CD4-positive, CD25-positive, alpha-beta regulatory T cell (primary cell): Measurements from ENCODE around the gene MAGI2. TPM values are rescaled to one million over a fixed set of nuclear protein-coding genes. Genes with fewer than 3 reads are reported as not detected.

Experiments used
- ATAC-seq, 2 donors: fragments of 150-1000 bp; cut with Tn5 transposase; one replicate each; pipeline ENCODE4 v1.10.0; 2021; ENCODE audit warnings: low read depth in 2 of 2, moderate number of reproducible peaks in 2 of 2, moderate library complexity in 1 of 2
- DNase-seq, 3 donors: peaks; one replicate each; pipeline versions ENCODE4 v3.0.0 to v3.0.0-alpha.2; 2012 to 2022; ENCODE audit warnings: mixed read lengths in 1 of 3
- H3K27ac ChIP-seq: one replicate; pipeline ENCODE4 v1.7.0; 2013; ENCODE audit warnings: mild to moderate bottlenecking, low read length; ENCODE audit not compliant: insufficient read depth, poor library complexity, severe bottlenecking
- H3K27me3 ChIP-seq: one replicate; pipeline ENCODE4 v1.7.0; 2013; ENCODE audit warnings: low read length; ENCODE audit not compliant: control insufficient read depth, insufficient read depth
- H3K36me3 ChIP-seq: one replicate; pipeline ENCODE4 v1.7.0; 2013; ENCODE audit warnings: mild to moderate bottlenecking, low read length, moderate library complexity; ENCODE audit not compliant: control insufficient read depth, insufficient read depth
- H3K4me1 ChIP-seq: 2 replicates; pipeline ENCODE4 v1.7.0; 2013; ENCODE audit warnings: mild to moderate bottlenecking, low read length; ENCODE audit not compliant: insufficient read depth, control insufficient read depth, poor library complexity, severe bottlenecking
- H3K4me3 ChIP-seq: one replicate; pipeline ENCODE4 v1.7.0; 2013; ENCODE audit warnings: low read depth, mild to moderate bottlenecking, low read length, moderate library complexity
- H3K9me3 ChIP-seq, 2 experiments: 1 replicate in 1 of 2; 2 replicates in 1 of 2; pipeline ENCODE4 v1.7.0; 2013; ENCODE audit warnings: low read length in 2 of 2, mild to moderate bottlenecking in 1 of 2, moderate library complexity in 1 of 2; ENCODE audit not compliant: control insufficient read depth in 2 of 2
- H3K27ac Mint-ChIP-seq, 3 donors: one replicate each; pipeline ENCODE4 v1.8.0; 2020 to 2022; ENCODE audit warnings: mild to moderate bottlenecking in 3 of 3, mixed read lengths in 3 of 3, moderate library complexity in 2 of 3
- H3K27me3 Mint-ChIP-seq: one replicate; pipeline ENCODE4 v1.8.0; 2022; ENCODE audit warnings: mild to moderate bottlenecking, mixed read lengths
- H3K36me3 Mint-ChIP-seq: one replicate; pipeline ENCODE4 v1.8.0; 2020; ENCODE audit warnings: mixed read lengths
- H3K4me1 Mint-ChIP-seq, 4 donors: one replicate each; pipeline ENCODE4 v1.8.0; 2020 to 2022; ENCODE audit warnings: mixed read lengths in 4 of 4, mild to moderate bottlenecking in 1 of 4
- H3K4me3 Mint-ChIP-seq, 4 donors: one replicate each; pipeline ENCODE4 v1.8.0; 2020 to 2022; ENCODE audit warnings: mild to moderate bottlenecking in 4 of 4, mixed read lengths in 4 of 4, moderate library complexity in 3 of 4
- H3K9me3 Mint-ChIP-seq, 7 donors: one replicate each; pipeline ENCODE4 v1.8.0; 2020 to 2022; ENCODE audit warnings: mixed read lengths in 7 of 7, mild to moderate bottlenecking in 3 of 7, moderate library complexity in 2 of 7
- polyA plus RNA-seq, 4 donors: library from polyadenylated mRNA; unstranded; fragments of 300-500 nt; fragmentation: Illumina TruSeq; gene quantifications; one replicate each; pipeline ENCODE4 v1.2.3, GENCODE V29; 2021
- total RNA-seq: library from RNA; stranded (reverse); gene quantifications from one replicate; pipeline ENCODE4 v1.2.3, GENCODE V29; 2022

The MAGI2 gene
- total and polyA plus RNA-seq, 5 donors from 2014 or later, result not detected

DNA sequence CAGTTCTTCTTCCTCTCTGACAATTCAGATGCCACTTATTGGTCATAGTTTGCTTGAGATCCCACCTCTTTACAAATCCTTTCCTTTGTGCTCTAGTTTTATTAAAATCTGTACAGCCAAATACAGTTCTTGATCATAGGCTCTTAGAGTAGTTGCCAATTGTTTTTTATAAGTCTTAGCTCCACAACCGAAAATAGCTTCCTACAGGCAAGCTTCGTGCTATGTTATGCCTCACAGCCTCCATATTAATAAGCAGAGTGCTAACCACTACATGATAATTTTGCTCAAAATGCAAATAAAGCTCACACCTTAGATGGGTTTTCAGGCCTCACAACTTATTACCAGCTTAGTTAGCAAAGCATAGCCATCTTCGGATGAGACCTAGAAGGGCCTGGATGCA is 688.9 kb downstream of the MAGI2 start:
- Histone ChIP-seq H3K4me1 (no peaks in the 10 kb centered on the region), H3K27ac (no peak overlapping the region), H3K27me3 (no peaks in the 10 kb centered on the region), H3K4me3 (no peak overlapping the region), H3K9me3 (no peaks in the 10 kb centered on the region), H3K36me3 (no peaks in the 10 kb centered on the region)
- H3K36me3 Mint-ChIP-seq, result no peaks in the 10 kb centered on the region
- DNase-seq, result no peak
- H3K9me3 Mint-ChIP-seq, result peaks cover 0 to 5% (median 0%) of the 10 kb centered on the region in 7 donors
- no peak for ATAC-seq
- H3K27me3 Mint-ChIP-seq, result no peaks in the 10 kb centered on the region
- H3K4me1 Mint-ChIP-seq, result no peaks in the 10 kb centered on the region
- H3K27ac Mint-ChIP-seq, result no peak overlapping the region
- no peak overlapping the region for H3K4me3 Mint-ChIP-seq

DNA sequence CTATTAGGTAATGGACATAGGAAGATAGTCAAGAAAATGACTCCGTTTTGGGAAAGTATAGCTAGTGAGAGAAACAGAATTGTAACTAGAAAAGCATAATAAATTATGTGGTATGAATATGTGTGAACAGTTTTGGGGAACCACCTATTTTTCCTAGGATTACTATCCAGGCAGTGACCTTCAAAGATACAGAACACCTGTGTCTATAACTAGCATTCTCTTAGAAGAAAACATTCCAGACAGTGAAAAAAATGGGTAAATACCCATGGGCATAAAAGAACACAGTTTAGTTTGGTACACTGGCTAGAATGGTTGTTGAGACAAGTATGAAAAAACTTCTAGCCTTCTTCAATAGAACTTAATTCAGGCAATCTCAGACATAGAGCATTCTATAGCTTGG is 690.8 kb downstream of the MAGI2 start:
- Mint-ChIP-seq H3K36me3 (no peaks in the 10 kb centered on the region), H3K4me1 (no peaks in the 10 kb centered on the region), H3K27me3 (no peaks in the 10 kb centered on the region), H3K27ac (no peak overlapping the region), H3K4me3 (no peak overlapping the region), H3K9me3 (peaks cover 0 to 6% (median 0%) of the 10 kb centered on the region in 7 donors)
- Histone ChIP-seq H3K9me3 (no peaks in the 10 kb centered on the region), H3K4me3 (no peak overlapping the region), H3K4me1 (no peaks in the 10 kb centered on the region), H3K36me3 (no peaks in the 10 kb centered on the region), H3K27ac (no peak overlapping the region), H3K27me3 (no peaks in the 10 kb centered on the region)
- DNase-seq (no peak), ATAC-seq (no peak)

DNA sequence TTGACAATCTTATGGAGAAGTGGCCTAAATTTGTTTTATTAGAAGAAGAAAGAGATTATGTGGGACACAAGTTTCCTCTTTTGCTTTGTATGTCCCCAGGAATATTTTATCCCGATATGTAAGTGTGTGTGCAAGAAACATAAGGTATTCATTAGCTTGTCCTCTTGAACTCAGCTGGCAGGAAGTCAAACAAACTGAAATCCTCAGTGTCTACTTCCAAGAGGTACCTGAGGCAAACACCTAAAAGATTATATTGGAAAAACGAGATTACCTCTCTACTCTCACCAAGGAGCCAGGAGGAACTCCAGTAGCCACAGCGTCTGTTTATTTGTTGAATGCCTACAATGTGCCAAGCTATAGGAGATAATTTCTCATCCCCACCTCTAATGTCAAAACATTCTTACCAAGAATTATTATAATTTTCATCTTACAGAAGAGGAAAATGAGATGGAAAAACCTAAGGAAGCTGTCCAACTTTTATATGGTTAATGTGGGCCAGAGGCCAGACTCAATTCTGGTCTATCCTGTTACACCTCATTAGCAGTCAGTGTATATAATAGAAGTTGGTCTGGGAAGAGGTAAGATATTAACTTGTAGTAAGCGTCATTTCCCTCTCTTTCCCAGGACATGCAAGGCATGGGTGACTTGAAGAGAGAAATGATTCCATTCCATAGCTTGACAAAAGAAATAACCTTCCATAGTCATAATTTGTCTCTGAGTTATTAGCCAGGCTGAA is 692.7 kb downstream of the MAGI2 start:
- Histone ChIP-seq H3K4me1 (no peaks in the 10 kb centered on the region), H3K36me3 (no peaks in the 10 kb centered on the region), H3K27me3 (no peaks in the 10 kb centered on the region), H3K27ac (no peak overlapping the region), H3K4me3 (no peak overlapping the region), H3K9me3 (no peaks in the 10 kb centered on the region)
- no peaks in the 10 kb centered on the region for H3K27me3 Mint-ChIP-seq
- no peak overlapping the region for H3K4me3 Mint-ChIP-seq
- ATAC-seq, result no peak
- H3K36me3 Mint-ChIP-seq, result no peaks in the 10 kb centered on the region
- no peak overlapping the region for H3K27ac Mint-ChIP-seq
- no peak for DNase-seq
- H3K4me1 Mint-ChIP-seq, result no peaks in the 10 kb centered on the region
- H3K9me3 Mint-ChIP-seq, result peaks cover 0 to 9% (median 4%) of the 10 kb centered on the region in 7 donors

DNA sequence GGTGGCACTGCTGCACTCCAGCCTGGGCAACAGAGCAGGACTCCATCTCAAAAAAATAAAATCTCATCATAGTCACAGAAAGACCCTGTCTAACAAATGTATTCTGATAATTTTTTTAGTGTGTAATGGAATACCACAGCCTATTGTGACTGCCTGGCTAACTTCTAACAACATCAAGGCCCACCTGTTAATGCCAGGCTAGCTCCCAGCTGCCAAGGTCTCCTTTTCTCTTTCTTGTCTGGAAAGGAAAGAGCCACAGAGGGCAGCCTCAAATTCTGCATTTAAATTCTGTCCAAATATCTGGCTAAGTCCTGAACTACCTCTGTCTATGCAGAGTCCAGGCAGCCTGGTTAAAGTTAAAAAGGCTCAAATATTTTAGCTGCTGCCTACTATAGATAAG is 700.9 kb downstream of the MAGI2 start:
- H3K27me3 Mint-ChIP-seq, result no peaks in the 10 kb centered on the region
- ATAC-seq, result no peak
- no peak overlapping the region for H3K4me3 ChIP-seq
- H3K9me3 ChIP-seq, result no peaks in the 10 kb centered on the region
- peaks cover 2 to 16% (median 8%) of the 10 kb centered on the region in 7 donors for H3K9me3 Mint-ChIP-seq
- no peak overlapping the region for H3K27ac Mint-ChIP-seq
- no peaks in the 10 kb centered on the region for H3K36me3 Mint-ChIP-seq
- no peak overlapping the region for H3K27ac ChIP-seq
- H3K4me1 ChIP-seq, result no peaks in the 10 kb centered on the region
- H3K4me3 Mint-ChIP-seq, result no peak overlapping the region
- H3K4me1 Mint-ChIP-seq, result no peaks in the 10 kb centered on the region
- H3K27me3 ChIP-seq, result no peaks in the 10 kb centered on the region
- no peaks in the 10 kb centered on the region for H3K36me3 ChIP-seq
- DNase-seq, result no peak

DNA sequence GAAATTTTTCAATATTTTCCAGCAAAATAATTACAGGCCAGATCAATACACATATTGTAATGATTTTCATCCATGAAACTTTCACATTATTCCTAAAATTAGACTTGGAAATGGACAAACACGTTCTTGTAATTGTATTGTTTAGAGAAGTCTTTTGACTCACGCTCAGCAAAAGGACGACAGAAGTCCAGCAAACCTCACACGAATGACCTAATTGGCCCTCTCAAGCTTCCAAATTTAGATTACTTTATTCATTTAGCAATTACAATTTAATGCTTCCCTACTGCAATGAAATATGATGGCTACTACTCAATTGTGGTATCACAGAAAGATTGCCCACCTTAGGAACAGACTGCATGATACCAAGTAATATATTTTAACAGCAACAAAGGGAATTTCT is 702.2 kb downstream of the MAGI2 start:
- no peak for ATAC-seq
- no peaks in the 10 kb centered on the region for H3K36me3 Mint-ChIP-seq
- no peaks in the 10 kb centered on the region for H3K27me3 Mint-ChIP-seq
- no peaks in the 10 kb centered on the region for H3K4me1 ChIP-seq
- H3K36me3 ChIP-seq, result no peaks in the 10 kb centered on the region
- H3K9me3 Mint-ChIP-seq, result peaks cover 1 to 12% (median 6%) of the 10 kb centered on the region in 7 donors
- H3K4me3 Mint-ChIP-seq, result no peak overlapping the region
- no peaks in the 10 kb centered on the region for H3K9me3 ChIP-seq
- H3K4me1 Mint-ChIP-seq, result no peaks in the 10 kb centered on the region
- no peak overlapping the region for H3K4me3 ChIP-seq
- no peak overlapping the region for H3K27ac Mint-ChIP-seq
- no peaks in the 10 kb centered on the region for H3K27me3 ChIP-seq
- H3K27ac ChIP-seq, result no peak overlapping the region
- DNase-seq, result no peak

DNA sequence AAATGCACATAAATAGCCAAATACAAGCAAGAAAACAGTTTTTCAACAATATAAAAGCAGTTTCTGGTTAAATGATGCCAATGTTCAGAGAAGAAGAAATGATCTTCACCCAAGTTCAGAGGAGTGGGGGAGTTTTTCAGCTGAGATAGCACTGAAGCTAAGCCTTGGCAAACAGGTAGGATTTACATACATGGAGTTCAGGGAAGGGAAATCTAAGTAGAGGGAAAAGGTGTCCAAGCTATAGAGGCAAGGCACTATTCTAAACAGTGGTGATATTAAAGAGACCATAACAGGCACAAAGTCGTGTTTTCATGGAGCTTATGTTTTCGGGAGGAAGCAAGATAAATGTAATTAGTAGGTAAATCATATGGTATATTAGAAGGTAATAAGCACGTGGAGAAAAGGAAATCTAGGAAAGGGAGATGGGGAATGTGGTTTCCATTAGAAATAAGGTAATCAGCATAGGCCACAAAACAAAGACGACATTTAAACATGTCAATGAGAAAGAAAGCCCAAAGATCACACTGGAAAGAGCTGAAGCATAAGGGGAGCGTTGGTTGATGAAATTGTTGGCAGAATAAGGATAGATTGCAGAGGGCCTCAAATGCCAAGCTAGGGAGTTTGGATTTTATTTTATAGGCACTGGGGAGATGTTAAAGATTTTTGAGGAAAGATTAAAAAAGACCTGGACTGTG is 704.3 kb downstream of the MAGI2 start:
- Mint-ChIP-seq H3K9me3 (peaks cover 1 to 14% (median 4%) of the 10 kb centered on the region in 7 donors), H3K27ac (no peak overlapping the region), H3K27me3 (no peaks in the 10 kb centered on the region), H3K36me3 (no peaks in the 10 kb centered on the region), H3K4me3 (no peak overlapping the region), H3K4me1 (no peaks in the 10 kb centered on the region)
- ATAC-seq (no peak), DNase-seq (no peak)
- H3K27ac ChIP-seq, result no peak overlapping the region
- no peaks in the 10 kb centered on the region for H3K27me3 ChIP-seq
- H3K4me3 ChIP-seq, result no peak overlapping the region
- H3K9me3 ChIP-seq, result no peaks in the 10 kb centered on the region
- no peaks in the 10 kb centered on the region for H3K4me1 ChIP-seq
- no peaks in the 10 kb centered on the region for H3K36me3 ChIP-seq

DNA sequence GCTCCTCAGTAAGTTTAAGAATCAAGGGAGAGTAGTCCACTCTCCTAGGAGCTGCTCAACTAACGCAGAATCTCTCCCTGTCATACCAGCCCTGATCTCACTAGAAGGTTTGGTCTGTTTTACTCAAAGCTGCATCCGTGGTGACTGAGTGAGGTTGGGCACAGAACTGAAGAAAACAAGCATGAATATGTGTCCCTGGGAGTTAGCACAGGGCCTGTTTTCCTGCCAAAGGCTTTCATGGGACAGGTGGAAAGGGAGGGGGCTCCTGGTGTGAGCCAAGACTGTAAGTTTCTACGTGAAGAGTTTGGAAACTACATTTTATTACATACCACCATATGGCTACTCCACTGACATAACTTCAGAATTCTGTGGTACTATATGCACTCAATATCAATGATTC is 705.9 kb downstream of the MAGI2 start:
- ATAC-seq (no peak), DNase-seq (no peak)
- no peaks in the 10 kb centered on the region for H3K36me3 ChIP-seq
- H3K4me1 ChIP-seq, result no peaks in the 10 kb centered on the region
- no peak overlapping the region for H3K4me3 Mint-ChIP-seq
- H3K27ac ChIP-seq, result no peak overlapping the region
- no peaks in the 10 kb centered on the region for H3K4me1 Mint-ChIP-seq
- H3K9me3 ChIP-seq, result no peaks in the 10 kb centered on the region
- peaks cover 0 to 14% (median 4%) of the 10 kb centered on the region in 7 donors for H3K9me3 Mint-ChIP-seq
- no peak overlapping the region for H3K4me3 ChIP-seq
- no peaks in the 10 kb centered on the region for H3K27me3 Mint-ChIP-seq
- no peaks in the 10 kb centered on the region for H3K36me3 Mint-ChIP-seq
- H3K27me3 ChIP-seq, result no peaks in the 10 kb centered on the region
- H3K27ac Mint-ChIP-seq, result no peak overlapping the region

DNA sequence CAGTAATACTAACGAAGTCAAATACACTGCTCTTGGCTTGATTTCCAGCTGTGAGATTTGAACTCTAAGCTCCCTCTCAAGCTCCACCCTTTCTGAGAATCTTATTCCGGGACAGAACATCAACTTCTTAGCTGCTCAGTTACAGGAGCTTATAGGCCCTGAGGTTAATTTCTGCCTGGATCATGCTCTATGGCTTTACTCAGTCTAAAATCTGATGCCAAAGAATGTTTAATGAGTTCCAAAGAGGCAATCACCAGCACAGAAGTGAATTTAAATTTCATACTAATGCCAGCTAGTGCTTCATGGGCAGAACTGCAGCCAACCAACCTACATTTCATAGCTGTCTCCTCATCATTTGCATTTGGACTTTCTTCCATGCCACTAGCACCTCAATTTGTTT is 707.2 kb downstream of the MAGI2 start:
- Histone ChIP-seq H3K4me3 (no peak overlapping the region), H3K27me3 (no peaks in the 10 kb centered on the region), H3K27ac (no peak overlapping the region), H3K9me3 (no peaks in the 10 kb centered on the region), H3K4me1 (no peaks in the 10 kb centered on the region), H3K36me3 (no peaks in the 10 kb centered on the region)
- Mint-ChIP-seq H3K4me1 (no peaks in the 10 kb centered on the region), H3K4me3 (no peak overlapping the region), H3K9me3 (peaks cover 0 to 14% (median 0%) of the 10 kb centered on the region in 7 donors), H3K27ac (no peak overlapping the region), H3K36me3 (no peaks in the 10 kb centered on the region), H3K27me3 (no peaks in the 10 kb centered on the region)
- ATAC-seq (no peak), DNase-seq (no peak)
